A673 (cell line): ENCODE data around the gene MLN.

ENCODE experiments used
- EZH2 ChIP-seq: fragments of 200-600 bp; sonication (generic); IDR thresholded peaks from 2 replicates; pipeline ENCODE4 v1.6.1; 2017; ENCODE audit warnings: borderline replicate concordance, low read depth, mild to moderate bottlenecking, mixed read lengths, antibody characterized with exemption, low read length; ENCODE audit not compliant: poor library complexity, severe bottlenecking
- TF ChIP-seq, protein P1 (sequence below): fragments of 300-800, 200-600 bp; sonication (generic); conservative IDR thresholded peaks from 2 replicates; pipeline ENCODE4 v1.5.1; 2017; ENCODE audit warnings: low read depth, mild to moderate bottlenecking, antibody characterized with exemption, low read length, moderate library complexity, mixed read lengths

DNA sequence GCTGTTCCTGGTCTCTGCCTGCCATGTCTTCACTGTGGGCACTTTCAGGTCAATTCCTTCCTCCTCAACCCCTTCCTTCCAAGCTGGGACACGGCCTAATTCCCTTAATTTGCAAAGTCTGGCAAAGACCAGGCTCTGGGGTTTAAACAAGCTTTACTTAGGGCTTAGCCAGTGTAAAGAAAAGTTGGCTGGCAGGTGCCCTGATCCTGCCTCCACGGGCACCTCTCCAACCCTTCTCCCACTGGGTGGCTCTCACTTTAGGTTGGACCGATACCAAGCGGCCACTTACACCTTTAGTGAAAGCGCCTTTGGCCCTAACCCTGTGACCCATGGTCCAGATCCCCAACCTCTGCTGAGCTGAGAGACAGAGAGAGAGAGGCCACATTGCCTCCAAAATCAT lies 13.7 kb upstream of the MLN start:
- TF ChIP-seq, protein P1, sequence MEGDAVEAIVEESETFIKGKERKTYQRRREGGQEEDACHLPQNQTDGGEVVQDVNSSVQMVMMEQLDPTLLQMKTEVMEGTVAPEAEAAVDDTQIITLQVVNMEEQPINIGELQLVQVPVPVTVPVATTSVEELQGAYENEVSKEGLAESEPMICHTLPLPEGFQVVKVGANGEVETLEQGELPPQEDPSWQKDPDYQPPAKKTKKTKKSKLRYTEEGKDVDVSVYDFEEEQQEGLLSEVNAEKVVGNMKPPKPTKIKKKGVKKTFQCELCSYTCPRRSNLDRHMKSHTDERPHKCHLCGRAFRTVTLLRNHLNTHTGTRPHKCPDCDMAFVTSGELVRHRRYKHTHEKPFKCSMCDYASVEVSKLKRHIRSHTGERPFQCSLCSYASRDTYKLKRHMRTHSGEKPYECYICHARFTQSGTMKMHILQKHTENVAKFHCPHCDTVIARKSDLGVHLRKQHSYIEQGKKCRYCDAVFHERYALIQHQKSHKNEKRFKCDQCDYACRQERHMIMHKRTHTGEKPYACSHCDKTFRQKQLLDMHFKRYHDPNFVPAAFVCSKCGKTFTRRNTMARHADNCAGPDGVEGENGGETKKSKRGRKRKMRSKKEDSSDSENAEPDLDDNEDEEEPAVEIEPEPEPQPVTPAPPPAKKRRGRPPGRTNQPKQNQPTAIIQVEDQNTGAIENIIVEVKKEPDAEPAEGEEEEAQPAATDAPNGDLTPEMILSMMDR = no peak
- TF ChIP-seq EZH2 = no peak
